ENCODE measurements around the gene TAC4. TPM values are rescaled to one million over a fixed set of nuclear protein-coding genes. Genes with fewer than 3 reads are reported as not detected.
"Not testable (repeated sequence)": the region's sequence is repeated elsewhere in the genome, so short reads cannot be mapped to it uniquely, and the experiment has no call there.

TAC4 gene
- total RNA-seq, 2 donors from 2014 or later, result not detected

GRCh38 chr17:49828325-49828724 is 19.5 kb downstream of the TAC4 start:
- intact Hi-C loops (cut with DNase I); DNase-seq (ENCODE audit: low spot score): not testable (repeated sequence)

DNA sequence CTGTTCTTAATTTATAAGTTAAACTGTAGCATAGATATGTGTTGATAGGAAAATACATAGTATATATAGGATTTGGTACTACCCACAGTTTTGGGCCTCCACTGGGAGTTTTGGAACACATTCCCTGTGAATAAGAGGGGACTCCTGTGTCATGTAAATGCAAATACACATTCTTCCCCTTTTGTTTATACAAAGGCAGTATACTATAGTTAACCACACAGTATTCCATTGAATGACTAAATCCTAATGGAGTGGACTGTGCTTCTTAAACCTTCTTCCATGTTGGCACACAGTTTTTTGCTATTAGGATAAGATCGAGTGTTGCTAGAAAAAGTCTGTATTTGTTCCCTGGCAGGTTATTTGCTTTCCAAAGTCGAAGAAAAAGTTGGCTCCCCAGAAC is 22.2 kb downstream of the TAC4 start:
- intact Hi-C loops (cut with DNase I), result no loop called here

GRCh38 chr17:49823614-49824013 is 24.3 kb downstream of the TAC4 start:
- no peak for DNase-seq (ENCODE audit: low spot score)
- intact Hi-C loops (cut with DNase I), result no loop called here

More for the DNA sequence above, 22.2 kb downstream of the TAC4 start:
- no peak for DNase-seq (ENCODE audit: low spot score)

DNA sequence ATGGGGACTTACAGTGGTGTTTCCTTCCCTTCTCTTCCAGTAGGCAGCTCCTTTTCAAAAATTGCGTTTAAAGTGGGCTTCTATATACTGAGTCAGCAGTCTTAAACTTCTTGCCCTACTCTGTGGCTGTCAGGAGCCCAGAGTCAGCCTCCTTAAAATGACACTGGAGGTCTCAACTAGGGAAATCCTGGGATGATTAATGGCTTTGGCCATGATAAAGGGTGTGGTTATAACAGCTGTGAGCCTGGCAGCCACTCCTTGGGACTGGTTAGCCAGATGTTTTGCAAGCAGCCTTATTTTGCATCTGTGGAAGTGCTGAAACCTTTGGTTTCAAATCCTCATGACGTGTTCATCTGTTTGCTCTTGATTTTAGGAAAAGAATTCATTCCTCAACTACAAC is 25.0 kb downstream of the TAC4 start:
- DNase-seq (ENCODE audit: low spot score), result peak; percentile 85
- intact Hi-C loops (cut with DNase I), result no loop called here

- no peak for DNase-seq (ENCODE audit: low spot score)
- intact Hi-C loops (cut with DNase I), result no loop called here
Observed at GRCh38 chr17:49821916-49822315, 26.0 kb downstream of the TAC4 start.

- no peak for DNase-seq (ENCODE audit: low spot score)
- intact Hi-C loops (cut with DNase I), result no loop called here
Observed at GRCh38 chr17:49821466-49821865, 26.4 kb downstream of the TAC4 start.

DNA sequence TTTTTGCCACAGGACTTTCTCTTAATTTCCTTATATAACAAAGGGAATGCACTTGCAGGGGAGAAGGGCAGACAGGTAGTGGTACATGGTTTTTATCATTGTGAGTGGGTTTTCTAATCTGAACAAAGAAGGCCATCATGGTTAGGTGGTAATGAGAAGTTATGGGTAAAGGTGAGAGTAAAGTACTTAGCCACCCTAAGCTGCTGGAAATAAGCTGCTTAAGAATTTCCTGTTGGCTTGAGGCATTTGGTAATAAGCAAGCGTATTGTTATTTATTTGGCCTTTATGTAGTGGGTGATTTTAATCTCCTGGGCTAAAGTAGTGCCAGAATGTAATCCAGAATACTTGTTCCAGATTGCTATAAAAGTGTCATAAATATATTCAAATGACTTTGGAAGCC is 27.1 kb downstream of the TAC4 start:
- intact Hi-C loops (cut with DNase I), result no loop called here
- no peak for DNase-seq (ENCODE audit: low spot score)

DNA sequence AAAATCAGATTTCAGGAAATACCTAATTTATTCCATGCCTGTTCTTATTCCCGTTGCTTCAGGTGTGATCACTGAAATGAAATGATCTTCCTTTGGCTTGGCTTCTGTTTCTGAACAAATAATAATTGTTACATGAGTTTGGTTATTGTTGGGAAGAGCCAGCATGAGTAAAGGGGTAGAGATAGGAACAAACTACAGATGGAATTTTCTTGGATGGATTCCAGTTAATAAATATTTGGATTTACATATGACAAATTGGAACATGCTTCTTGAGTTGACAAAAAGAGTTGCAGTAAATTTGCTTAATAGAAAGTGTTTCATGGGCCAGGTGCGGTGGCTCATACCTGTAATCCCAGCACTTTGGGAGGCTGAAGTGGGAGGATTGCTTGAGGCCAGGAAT is 28.2 kb downstream of the TAC4 start:
- intact Hi-C loops (cut with DNase I), result no loop called here
- DNase-seq (ENCODE audit: low spot score), result no peak

DNA sequence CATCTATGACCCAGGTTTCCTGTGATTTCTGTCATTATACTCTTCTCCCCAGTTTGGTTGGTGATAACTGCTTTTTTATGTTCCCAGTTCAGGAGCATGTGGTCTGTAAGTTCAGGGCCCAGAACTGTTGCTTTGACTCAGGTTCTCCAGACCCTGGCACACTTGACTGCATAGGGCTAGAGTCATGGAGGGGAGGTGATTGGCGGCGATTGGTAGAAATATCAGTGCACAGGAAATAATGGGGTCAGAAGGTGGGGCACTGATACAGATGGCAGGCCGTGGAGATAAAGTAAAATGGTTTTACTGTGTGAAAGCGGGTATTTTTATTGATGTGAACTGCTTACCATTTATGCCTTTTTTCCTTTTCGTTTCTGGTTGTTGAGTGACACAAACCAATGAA is 28.7 kb downstream of the TAC4 start:
- DNase-seq (ENCODE audit: low spot score), result no peak
- intact Hi-C loops (cut with DNase I), result no loop called here

- DNase-seq (ENCODE audit: low spot score), result no peak
- intact Hi-C loops (cut with DNase I), result no loop called here
Observed at GRCh38 chr17:49817993-49818392, 29.9 kb downstream of the TAC4 start.

GRCh38 chr17:49815761-49816281 is 32.0 kb downstream of the TAC4 start:
- DNase-seq (ENCODE audit: low spot score), result no peak
- intact Hi-C loops (cut with DNase I), result no loop called here

DNA sequence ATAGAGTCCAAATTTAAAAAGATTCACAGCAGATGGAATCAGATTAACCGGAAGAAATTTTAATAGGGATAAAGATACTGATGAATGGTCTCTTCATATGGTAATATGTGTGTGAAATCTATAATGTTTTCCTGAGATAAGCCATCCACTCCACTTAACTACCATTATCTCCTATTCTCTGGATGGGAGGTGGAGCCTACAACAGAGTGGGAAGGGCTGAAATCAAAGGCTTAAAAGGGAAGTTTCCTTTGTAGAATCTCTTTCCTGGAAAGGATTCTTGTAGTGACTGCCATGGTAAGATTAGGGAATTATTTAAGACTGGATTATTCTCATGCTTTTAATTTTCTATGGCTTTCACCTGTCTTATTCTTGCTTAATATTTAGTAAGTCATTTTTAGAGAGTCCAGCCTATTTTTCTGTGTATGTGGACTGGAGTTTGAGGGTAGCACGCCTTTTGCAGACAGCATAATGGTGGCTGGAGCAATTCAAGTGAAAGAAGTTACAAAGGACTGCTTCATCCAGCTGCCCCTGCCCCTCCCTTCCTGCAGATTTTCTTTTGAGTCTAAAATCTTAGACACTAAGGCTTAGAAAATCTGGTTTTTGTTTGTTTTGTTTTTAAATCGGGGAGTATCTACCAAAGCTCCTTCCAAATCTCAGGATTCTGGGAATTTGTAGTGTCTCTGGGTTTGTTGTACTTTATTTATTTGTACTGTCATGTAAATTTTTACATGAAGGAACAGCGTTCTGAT is 32.9 kb downstream of the TAC4 start:
- DNase-seq (ENCODE audit: low spot score), result no peak

GRCh38 chr17:49809056-49809455 is 38.8 kb downstream of the TAC4 start:
- intact Hi-C loops (cut with DNase I), result no loop called here
- no peak for DNase-seq (ENCODE audit: low spot score)

More for the DNA sequence above, 32.9 kb downstream of the TAC4 start:
- intact Hi-C loops (cut with DNase I), result no loop called here

GRCh38 chr17:49798738-49799137 is 49.1 kb downstream of the TAC4 start:
- intact Hi-C loops (cut with DNase I), result no loop called here

DNA sequence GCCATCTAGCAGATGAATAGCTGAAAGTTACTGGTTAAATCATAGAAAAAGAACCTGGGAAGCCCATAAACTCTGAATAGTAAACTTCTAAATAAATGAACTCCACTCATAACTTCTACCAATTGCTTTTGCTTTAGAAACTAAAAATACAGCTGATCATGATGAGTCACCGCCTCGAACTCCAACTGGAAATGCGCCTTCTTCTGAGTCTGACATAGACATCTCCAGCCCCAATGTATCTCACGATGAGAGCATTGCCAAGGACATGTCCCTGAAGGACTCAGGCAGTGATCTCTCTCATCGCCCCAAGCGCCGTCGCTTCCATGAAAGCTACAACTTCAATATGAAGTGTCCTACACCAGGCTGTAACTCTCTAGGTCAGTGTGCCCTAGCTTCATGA is 49.7 kb downstream of the TAC4 start:
- no peak for DNase-seq (ENCODE audit: low spot score)
- intact Hi-C loops (cut with DNase I), result no loop called here

More at GRCh38 chr17:49798738-49799137, 49.1 kb downstream of the TAC4 start:
- DNase-seq (ENCODE audit: low spot score), result no peak

GRCh38 chr17:49795372-49795771 is 52.5 kb downstream of the TAC4 start:
- DNase-seq (ENCODE audit: low spot score), result no peak
- intact Hi-C loops (cut with DNase I), result no loop called here

- DNase-seq (ENCODE audit: low spot score), result no peak
- intact Hi-C loops (cut with DNase I), result no loop called here
Observed at GRCh38 chr17:49793309-49793708, 54.6 kb downstream of the TAC4 start.

- intact Hi-C loops (cut with DNase I), result no loop called here
- no peak for DNase-seq (ENCODE audit: low spot score)
Observed at GRCh38 chr17:49789243-49789578, 58.7 kb downstream of the TAC4 start.

GRCh38 chr17:49788478-49789242 is 59.2 kb downstream of the TAC4 start, which contains the start of gene KAT7:
KAT7 (plus strand) TSS chr17:49788681; CDS start chr17:49788835, 154 bp downstream.
- intact Hi-C loops (cut with DNase I), result no loop called here
- peak; percentile 100 for DNase-seq (ENCODE audit: low spot score)
